ACC112 (cell line): ENCODE data around the gene SMC6.

Source experiments
- H2AFZ ChIP-seq: fragments of 200-600 bp; sonication (generic); one replicate; pipeline ENCODE4 v1.6.0; 2017; ENCODE audit warnings: antibody characterized with exemption, low read length; ENCODE audit not compliant: unreplicated experiment
- H3K27ac ChIP-seq: fragments of 200-600 bp; sonication (generic); 2 replicates; pipeline ENCODE4 v1.5.1; 2014; ENCODE audit warnings: low read depth, mild to moderate bottlenecking, antibody characterized with exemption, low read length, moderate library complexity
- H3K27me3 ChIP-seq: fragments of 200-600 bp; sonication (generic); 2 replicates; pipeline ENCODE4 v1.6.1; 2014; ENCODE audit warnings: mild to moderate bottlenecking, antibody characterized with exemption, low read length, moderate library complexity, mixed read lengths; ENCODE audit not compliant: insufficient read depth
- H3K36me3 ChIP-seq: fragments of 200-600 bp; sonication (generic); 2 replicates; pipeline ENCODE4 v1.6.1; 2016; ENCODE audit warnings: mild to moderate bottlenecking, antibody characterized with exemption, low read length, moderate library complexity, mixed read lengths; ENCODE audit not compliant: insufficient read depth
- H3K4me1 ChIP-seq: fragments of 200-600 bp; sonication (generic); one replicate; pipeline ENCODE4 v1.6.1; 2016; ENCODE audit warnings: low read length, mixed read lengths; ENCODE audit not compliant: insufficient read depth, unreplicated experiment, control insufficient read depth
- H3K4me3 ChIP-seq: fragments of 200-600 bp; sonication (generic); 2 replicates; pipeline ENCODE4 v1.5.1; 2014; ENCODE audit warnings: mild to moderate bottlenecking, low read depth, low read length
- H3K79me2 ChIP-seq: fragments of 200-600 bp; sonication (generic); one replicate; pipeline ENCODE4 v1.6.0; 2016; ENCODE audit warnings: low read length; ENCODE audit not compliant: control insufficient read depth, unreplicated experiment, insufficient read depth

SMC6 gene

DNA sequence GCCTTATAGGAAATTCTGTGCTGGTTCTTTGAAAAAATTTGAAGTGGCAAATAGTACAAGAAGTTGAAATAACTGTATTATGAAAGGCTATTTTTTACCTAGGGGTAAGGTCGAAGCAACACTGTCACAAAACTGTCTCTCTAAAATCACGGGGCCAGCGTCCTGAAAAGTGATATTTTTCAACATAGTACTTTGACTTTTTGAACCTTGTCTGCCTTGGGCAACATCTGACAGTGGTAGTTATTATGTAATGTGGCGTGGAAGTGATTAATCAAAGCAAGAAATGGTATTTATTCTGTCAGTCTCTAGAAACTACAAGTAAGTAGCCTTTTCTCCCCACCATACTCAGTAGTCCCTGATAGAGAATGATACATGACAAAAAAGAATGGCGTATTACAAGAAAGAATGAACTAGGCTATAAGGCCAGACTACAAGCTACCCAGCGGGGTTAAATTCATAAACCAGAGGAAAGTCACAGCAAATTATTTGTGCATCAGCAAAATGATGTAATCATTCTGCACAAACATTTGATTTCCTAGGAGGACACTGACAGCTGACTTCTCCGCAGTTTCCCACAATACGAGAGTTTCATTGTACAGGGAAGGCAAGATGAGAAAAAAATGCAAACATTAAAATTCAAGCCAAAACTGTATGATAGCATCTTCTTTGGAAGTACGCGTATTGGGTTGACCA lies 10.2 kb upstream of the SMC6 start:
- Histone ChIP-seq H3K4me1 (peaks cover 7% of the 10 kb centered on the region), H2AFZ (no peak overlapping the region), H3K4me3 (no peak overlapping the region), H3K27ac (no peak overlapping the region), H3K27me3 (no peaks in the 10 kb centered on the region), H3K36me3 (peaks cover 23% of the 10 kb centered on the region), H3K79me2 (peaks cover 17% of the 10 kb centered on the region)

DNA sequence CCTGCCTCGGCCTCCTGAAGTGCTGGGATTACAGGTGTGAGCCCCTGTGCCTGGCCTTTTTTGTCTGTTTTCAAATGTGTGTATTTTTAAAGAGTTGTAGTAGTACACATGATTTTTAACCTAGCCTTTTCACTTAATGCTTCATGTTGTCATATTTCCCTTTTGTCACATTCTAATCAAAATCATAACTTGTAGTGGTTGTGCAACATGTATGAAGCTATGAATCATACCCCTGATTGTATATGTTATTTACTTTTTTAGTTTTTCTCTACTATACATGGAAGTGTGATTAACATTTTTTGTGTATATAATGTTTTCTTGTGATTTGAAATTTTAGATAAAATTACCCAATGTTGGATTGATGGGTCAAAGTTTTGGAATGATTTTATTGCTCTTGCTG lies 8.8 kb upstream of the SMC6 start:
- Histone ChIP-seq H3K4me1 (peaks cover 18% of the 10 kb centered on the region), H3K27ac (no peak overlapping the region), H3K27me3 (no peaks in the 10 kb centered on the region), H2AFZ (no peak overlapping the region), H3K36me3 (peaks cover 17% of the 10 kb centered on the region), H3K79me2 (peaks cover 31% of the 10 kb centered on the region), H3K4me3 (no peak overlapping the region)

DNA sequence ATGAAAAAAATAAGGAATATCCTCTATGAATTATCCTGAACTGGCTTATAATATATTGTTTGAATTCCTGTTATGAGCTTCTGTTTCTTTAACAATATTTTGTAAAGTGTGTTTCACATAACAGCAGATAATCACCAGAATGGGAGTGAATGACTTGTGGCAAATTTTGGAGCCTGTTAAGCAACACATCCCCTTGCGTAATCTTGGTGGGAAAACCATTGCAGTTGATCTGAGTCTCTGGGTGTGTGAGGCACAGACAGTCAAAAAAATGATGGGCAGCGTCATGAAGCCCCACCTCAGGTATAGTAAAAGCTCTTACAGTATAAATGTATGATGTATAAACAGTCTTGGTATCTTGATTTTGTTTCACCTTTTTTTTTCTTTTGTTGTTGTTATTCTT lies 6.2 kb upstream of the SMC6 start:
- Histone ChIP-seq H3K4me1 (peaks cover 38% of the 10 kb centered on the region), H3K79me2 (peaks cover 56% of the 10 kb centered on the region), H3K27ac (no peak overlapping the region), H3K36me3 (peaks cover 10% of the 10 kb centered on the region; the same call in 1 of the 2 replicates), H3K27me3 (no peaks in the 10 kb centered on the region), H2AFZ (no peak overlapping the region), H3K4me3 (no peak overlapping the region)

DNA sequence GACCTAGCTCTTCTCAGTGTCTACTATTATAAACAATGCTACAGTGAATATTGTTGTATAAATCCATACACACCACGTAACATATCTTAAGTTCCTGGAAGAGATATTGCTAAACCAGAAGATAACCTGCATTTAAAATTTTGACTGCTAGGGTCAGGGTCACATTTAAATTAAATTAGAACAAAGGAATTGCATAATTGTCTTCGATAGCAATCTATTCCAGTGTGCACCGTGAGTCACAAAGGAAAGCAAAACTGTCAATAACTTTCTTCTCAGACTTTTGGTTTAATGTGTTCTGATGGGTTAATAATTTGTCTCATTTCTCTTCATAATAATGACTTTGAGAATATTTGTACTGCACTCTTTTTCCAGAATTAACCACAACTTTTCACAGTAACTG lies 4.5 kb upstream of the SMC6 start:
- Histone ChIP-seq H3K79me2 (peaks cover 67% of the 10 kb centered on the region), H3K4me1 (peaks cover 38% of the 10 kb centered on the region), H3K27me3 (no peaks in the 10 kb centered on the region), H3K27ac (peak overlapping the region; percentile 27), H3K36me3 (peaks cover 10% of the 10 kb centered on the region; the same call in 1 of the 2 replicates), H3K4me3 (peak overlapping the region; percentile 37), H2AFZ (no peak overlapping the region)

DNA sequence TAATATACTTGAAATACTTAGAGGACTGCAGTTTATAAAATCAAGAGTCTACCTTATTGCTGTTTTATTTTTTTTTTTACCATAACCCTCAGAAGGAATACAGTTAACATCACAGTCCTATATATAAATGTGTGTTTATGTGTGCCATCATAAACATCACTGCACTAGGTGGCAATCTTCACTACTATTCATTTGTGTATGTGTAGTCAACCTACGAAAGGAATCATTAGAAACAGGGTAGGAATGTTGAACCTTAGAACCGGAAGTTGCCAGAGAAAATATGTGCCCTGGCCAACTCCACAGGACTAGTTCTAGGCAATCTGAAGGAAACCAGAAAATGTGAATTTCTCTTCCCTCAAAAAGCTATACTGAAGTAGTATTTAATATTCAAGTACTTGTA lies 3.7 kb upstream of the SMC6 start:
- H3K27ac ChIP-seq: peak overlapping the region; percentile 15
- H2AFZ ChIP-seq: peak overlapping the region; percentile 62
- peak overlapping the region; percentile 37 for H3K4me3 ChIP-seq
- peaks cover 75% of the 10 kb centered on the region for H3K79me2 ChIP-seq
- H3K4me1 ChIP-seq: peaks cover 39% of the 10 kb centered on the region
- no peaks in the 10 kb centered on the region for H3K27me3 ChIP-seq
- peaks cover 10% of the 10 kb centered on the region; the same call in 1 of the 2 replicates for H3K36me3 ChIP-seq

DNA sequence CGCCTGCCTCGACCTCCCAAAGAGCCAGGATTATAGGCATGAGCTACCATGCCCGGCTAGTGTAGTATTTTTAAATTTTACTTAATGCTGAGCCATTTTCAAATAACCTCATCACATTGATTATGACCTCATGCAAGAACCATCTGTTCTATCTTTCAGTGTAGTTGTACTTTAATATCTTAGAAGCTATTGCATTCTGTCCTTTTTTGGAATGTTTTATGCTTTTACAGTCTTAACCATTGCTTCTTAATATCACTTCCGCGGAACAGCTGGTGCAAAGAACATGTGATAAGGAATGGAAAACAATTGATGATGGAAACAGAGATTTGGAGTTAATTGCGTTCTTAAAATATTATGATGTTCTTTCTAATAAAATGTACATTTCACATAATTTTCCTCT lies 3.1 kb upstream of the SMC6 start:
- peaks cover 44% of the 10 kb centered on the region for H3K4me1 ChIP-seq
- peak overlapping the region; percentile 50; the same call in 1 of the 2 replicates for H3K4me3 ChIP-seq
- peaks cover 82% of the 10 kb centered on the region for H3K79me2 ChIP-seq
- no peaks in the 10 kb centered on the region for H3K27me3 ChIP-seq
- H3K27ac ChIP-seq: peak overlapping the region; percentile 15; the same call in 1 of the 2 replicates
- no peak overlapping the region for H2AFZ ChIP-seq
- H3K36me3 ChIP-seq: peaks cover 8% of the 10 kb centered on the region; the same call in 1 of the 2 replicates

DNA sequence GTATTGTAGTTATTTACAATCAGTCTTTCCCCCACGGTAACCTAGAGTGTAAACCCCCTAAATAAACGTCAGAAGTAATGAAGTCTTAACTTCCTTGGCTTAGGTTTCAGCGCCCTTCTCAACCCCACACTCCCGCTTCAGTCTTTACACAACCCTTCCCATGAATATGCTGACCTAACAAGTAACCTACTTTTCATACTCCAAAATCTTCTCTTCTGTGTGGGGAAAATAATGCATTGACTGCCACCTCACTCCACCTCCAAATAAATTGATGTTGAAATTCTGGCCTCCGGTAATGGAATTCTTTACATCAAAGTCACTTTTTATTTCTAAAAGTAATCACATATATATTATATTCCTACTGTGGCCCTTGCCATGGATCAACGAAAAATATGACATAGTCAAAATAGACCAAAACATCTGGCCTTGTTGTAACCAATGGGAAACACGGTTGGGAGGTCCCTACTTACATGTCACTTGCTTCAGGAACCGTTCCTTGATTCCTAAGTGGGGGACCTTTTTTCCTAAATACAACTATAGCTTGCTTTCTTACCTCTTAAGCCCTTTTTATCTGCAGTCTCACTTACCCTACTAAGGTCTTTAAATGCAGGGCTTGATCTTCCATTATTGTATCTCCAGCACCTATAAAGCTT lies 1.3 kb upstream of the SMC6 start:
- H3K27me3 ChIP-seq: no peaks in the 10 kb centered on the region
- H3K27ac ChIP-seq: peak overlapping the region; percentile 95
- no peaks in the 10 kb centered on the region for H3K36me3 ChIP-seq
- peak overlapping the region; percentile 93 for H3K4me3 ChIP-seq
- H3K4me1 ChIP-seq: peaks cover 44% of the 10 kb centered on the region
- H3K79me2 ChIP-seq: peaks cover 92% of the 10 kb centered on the region
- H2AFZ ChIP-seq: peak overlapping the region; percentile 55

DNA sequence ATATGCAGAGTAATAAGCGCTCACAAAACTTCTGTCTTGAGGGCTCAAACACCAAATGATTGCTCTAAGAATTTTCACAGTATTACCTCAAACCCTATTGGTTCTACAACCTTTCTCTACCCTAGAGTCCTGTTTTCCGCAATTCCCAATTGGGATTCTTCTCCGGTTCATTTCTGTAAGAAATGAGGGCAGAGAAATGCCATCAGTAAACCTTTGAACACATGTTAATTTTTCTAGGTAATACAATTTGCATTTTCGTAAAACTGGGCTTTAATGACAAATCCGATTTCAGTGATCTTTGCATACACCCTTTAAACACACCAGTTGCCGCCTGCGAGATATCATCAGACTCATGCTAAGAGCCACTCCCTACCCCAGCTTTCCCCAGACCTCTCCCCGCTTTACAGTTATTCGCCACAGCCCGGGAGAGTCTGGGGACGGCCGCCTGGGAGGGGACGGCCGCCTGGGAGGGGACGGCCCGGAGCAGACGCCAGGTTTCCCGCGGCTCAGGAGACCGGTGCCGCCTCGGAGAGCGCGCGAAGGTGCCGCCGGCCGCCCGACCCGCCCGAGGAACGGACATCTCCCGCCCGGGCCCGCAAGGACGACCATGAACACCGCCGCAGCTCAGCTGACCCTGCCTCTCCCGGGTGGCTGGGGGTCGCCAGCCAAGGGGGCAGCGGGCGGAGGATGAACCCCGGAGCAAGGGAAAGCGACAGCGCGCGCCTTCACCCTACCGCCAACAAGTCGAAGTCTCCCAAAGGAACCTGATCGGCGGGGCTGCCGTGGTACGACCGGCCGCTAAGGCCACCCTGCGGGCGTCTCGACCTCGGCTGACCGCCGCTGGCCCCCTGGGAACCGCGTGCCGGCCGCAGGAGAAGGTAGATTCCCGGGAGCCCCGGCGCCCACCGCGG lies 463 bp downstream of the SMC6 start:
- Histone ChIP-seq H3K27ac (peak overlapping the region; percentile 95), H3K4me1 (peaks cover 33% of the 10 kb centered on the region)

DNA sequence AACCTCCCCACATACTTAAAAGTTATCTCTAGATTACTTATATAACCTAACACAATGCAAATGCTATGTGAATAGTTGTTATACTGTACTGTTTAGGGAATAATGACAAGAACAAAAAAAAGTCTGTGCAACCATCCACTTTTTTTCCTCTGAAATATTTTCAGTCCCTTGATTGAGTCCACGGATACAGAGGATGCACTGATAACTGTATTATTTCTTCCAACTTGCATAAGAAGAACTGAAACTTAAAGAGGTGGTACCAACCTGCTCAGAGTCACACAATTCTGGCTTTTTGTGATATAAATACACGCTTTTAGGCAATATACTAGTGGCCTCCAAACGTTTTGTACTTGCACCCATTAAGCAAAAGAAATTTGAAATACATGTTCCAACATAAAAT lies 1.4 kb downstream of the SMC6 start:
- no peak overlapping the region for H3K27ac ChIP-seq
- no peak overlapping the region for H2AFZ ChIP-seq
- H3K4me3 ChIP-seq: peak overlapping the region; percentile 93
- no peaks in the 10 kb centered on the region for H3K27me3 ChIP-seq
- peaks cover 26% of the 10 kb centered on the region for H3K4me1 ChIP-seq
- no peaks in the 10 kb centered on the region for H3K36me3 ChIP-seq
- H3K79me2 ChIP-seq: peaks cover 80% of the 10 kb centered on the region

More for the DNA sequence above, 463 bp downstream of the SMC6 start:
- Histone ChIP-seq H3K79me2 (peaks cover 83% of the 10 kb centered on the region), H3K36me3 (no peaks in the 10 kb centered on the region), H3K4me3 (peak overlapping the region; percentile 93), H3K27me3 (no peaks in the 10 kb centered on the region), H2AFZ (peak overlapping the region; percentile 78)

DNA sequence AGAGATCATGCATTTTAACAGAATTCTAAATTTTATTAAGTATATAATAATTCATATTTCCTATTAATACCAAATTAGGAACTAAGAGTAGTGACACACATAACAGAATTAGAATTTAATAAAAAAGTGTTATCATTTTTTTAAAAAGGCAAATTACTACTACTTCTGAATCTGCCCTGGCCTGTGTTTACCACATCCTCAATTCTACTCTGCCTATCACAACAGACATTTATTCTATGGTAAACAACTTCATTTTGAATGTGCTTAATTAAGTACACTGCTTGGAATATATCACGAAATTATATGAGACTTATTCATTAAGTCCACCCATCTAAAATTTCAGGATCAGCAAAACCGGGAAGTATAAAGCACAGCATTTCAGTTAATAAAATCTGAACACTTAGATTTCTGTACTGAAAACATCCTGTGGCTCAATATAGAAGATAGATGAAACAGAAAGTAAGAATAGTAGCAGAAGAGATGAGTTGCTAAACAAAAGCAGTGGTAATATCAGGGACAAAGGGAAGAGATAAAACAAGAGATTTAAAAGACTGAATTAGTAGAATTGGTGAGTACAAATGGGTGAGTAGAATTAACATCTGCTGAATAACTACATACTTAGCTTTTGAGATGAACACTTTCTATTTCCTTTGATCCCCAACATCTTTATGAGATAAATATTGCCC lies 3.7 kb downstream of the SMC6 start:
- H3K27me3 ChIP-seq: no peaks in the 10 kb centered on the region
- no peak overlapping the region for H3K27ac ChIP-seq
- H2AFZ ChIP-seq: no peak overlapping the region
- peaks cover 9% of the 10 kb centered on the region for H3K4me1 ChIP-seq
- peaks cover 68% of the 10 kb centered on the region for H3K79me2 ChIP-seq
- H3K36me3 ChIP-seq: no peaks in the 10 kb centered on the region; the same call in 1 of the 2 replicates
- peak overlapping the region; percentile 1; the same call in 1 of the 2 replicates for H3K4me3 ChIP-seq
